ENCODE results near the gene ZNF646.

DNA sequence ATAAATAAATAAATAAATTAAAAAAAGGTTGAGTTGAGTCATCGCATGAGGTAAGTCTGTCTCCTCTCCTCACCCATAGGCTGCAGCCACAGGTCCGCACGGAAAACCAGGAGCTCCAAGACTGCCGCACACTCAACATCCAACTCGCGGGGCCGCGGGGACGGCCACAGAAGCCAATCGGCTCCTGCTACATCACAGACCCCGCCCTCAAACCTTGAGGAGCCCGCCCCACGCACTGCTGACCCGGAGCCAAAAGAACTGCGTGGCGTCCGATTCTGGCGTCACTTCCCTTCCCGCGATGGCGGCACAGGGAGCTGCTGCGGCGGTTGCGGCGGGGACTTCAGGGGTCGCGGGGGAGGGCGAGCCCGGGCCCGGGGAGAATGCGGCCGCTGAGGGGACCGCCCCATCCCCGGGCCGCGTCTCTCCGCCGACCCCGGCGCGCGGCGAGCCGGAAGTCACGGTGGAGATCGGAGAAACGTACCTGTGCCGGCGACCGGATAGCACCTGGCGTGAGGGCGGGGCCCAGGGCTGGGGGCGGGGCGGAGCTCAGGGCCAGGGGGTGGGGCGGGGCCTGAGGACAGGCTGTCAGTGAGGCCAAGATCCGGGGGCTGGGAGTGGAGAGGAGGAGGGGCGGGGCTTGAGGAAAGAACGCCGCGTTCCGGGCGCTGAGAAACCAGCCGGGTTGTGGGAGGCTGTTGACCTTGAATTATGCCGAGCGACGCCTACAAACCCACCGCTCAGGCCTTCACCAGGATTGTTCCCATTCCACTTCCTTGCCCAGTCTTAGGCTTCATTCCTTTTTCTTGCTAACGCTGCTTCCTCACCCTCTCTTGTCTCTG is 43.4 kb downstream of the ZNF646 start, which contains the start of gene KAT8:
- TF ChIP-seq, protein P1, sequence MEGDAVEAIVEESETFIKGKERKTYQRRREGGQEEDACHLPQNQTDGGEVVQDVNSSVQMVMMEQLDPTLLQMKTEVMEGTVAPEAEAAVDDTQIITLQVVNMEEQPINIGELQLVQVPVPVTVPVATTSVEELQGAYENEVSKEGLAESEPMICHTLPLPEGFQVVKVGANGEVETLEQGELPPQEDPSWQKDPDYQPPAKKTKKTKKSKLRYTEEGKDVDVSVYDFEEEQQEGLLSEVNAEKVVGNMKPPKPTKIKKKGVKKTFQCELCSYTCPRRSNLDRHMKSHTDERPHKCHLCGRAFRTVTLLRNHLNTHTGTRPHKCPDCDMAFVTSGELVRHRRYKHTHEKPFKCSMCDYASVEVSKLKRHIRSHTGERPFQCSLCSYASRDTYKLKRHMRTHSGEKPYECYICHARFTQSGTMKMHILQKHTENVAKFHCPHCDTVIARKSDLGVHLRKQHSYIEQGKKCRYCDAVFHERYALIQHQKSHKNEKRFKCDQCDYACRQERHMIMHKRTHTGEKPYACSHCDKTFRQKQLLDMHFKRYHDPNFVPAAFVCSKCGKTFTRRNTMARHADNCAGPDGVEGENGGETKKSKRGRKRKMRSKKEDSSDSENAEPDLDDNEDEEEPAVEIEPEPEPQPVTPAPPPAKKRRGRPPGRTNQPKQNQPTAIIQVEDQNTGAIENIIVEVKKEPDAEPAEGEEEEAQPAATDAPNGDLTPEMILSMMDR (conservative IDR thresholded peaks at IDR 0.05), result no peak
- no peak for TF ChIP-seq ZFX (IDR thresholded peaks at IDR 0.05)
